HuH-7.5 (cell line): ENCODE results near the gene PTPRN2.

ENCODE experiments used
- DNase-seq: peaks from one replicate; pipeline ENCODE4 v3.0.0; 2011; ENCODE audit warnings: low spot score

PTPRN2 gene

GRCh38 chr7:158252837-158253669 lies 334.6 kb downstream of the PTPRN2 start:
- DNase-seq, result no peak

- DNase-seq, result peak; percentile 0
These were observed 335.4 kb downstream of the PTPRN2 start for GRCh38 chr7:158252081-158252836.

GRCh38 chr7:158251061-158251965 lies 336.3 kb downstream of the PTPRN2 start:
- DNase-seq, result no peak

- no peak for DNase-seq
These were observed 337.9 kb downstream of the PTPRN2 start for GRCh38 chr7:158249692-158250091.

GRCh38 chr7:158248816-158249215 lies 338.8 kb downstream of the PTPRN2 start:
- DNase-seq, result no peak

- DNase-seq, result no peak
These were observed 339.7 kb downstream of the PTPRN2 start for GRCh38 chr7:158247758-158248487.

GRCh38 chr7:158246960-158247673 lies 340.5 kb downstream of the PTPRN2 start:
- no peak for DNase-seq

GRCh38 chr7:158246272-158246959 lies 341.2 kb downstream of the PTPRN2 start:
- DNase-seq, result no peak

GRCh38 chr7:158245724-158246041 lies 341.9 kb downstream of the PTPRN2 start:
- DNase-seq, result no peak

- no peak for DNase-seq
These were observed 342.5 kb downstream of the PTPRN2 start for GRCh38 chr7:158244873-158245723.

GRCh38 chr7:158244430-158244829 lies 343.2 kb downstream of the PTPRN2 start:
- DNase-seq, result no peak

GRCh38 chr7:158241919-158242318 lies 345.7 kb downstream of the PTPRN2 start:
- no peak for DNase-seq

GRCh38 chr7:158240801-158241200 lies 346.8 kb downstream of the PTPRN2 start:
- no peak for DNase-seq

GRCh38 chr7:158239290-158239981 lies 348.2 kb downstream of the PTPRN2 start:
- DNase-seq, result no peak

GRCh38 chr7:158238616-158239289 lies 348.9 kb downstream of the PTPRN2 start:
- DNase-seq, result no peak

- DNase-seq, result no peak
These were observed 349.8 kb downstream of the PTPRN2 start for GRCh38 chr7:158237672-158238335.

- DNase-seq, result no peak
These were observed 351.2 kb downstream of the PTPRN2 start for GRCh38 chr7:158236400-158236799.

GRCh38 chr7:158235862-158236261 lies 351.8 kb downstream of the PTPRN2 start:
- DNase-seq, result no peak
